Heart left ventricle (tissue), 13 donors: Measurements from ENCODE around the gene DUS1L.

Experiments
- POLR2A ChIP-seq, 2 donors: fragments of 450-650 bp; IDR thresholded peaks; one replicate each; pipeline ENCODE4 v1.6.1; 2017; ENCODE audit warnings: antibody characterized with exemption in 2 of 2, mild to moderate bottlenecking in 2 of 2, moderate library complexity in 2 of 2
- TF ChIP-seq, protein P1 (sequence below), 12 donors: fragments of 200-600 bp; sonication (generic) in 4 of 12; IDR thresholded peaks; one replicate each; pipeline versions ENCODE4 v1.5.0 to v1.8.0; 2018 to 2022; ENCODE audit warnings: antibody characterized with exemption in 12 of 12, mild to moderate bottlenecking in 5 of 12
- donor health status: ischemic (EF 13 %, LVEDD 7.1; RV severe dilation, severe dysfunction).
- donor health status: DM: no; HTN: yes; CAD: no.
- donor health status: DM: no; HTN: no; CAD: no.
- donor health status: ischemic (EF 25% LVEDD 6.9; RV normal size, moderate dysfunction).
- donor health status: ischemic (EF 25% LVEDD 5.7; RV mildly dilated, moderate dysfunction).
- donor health status: ischemic (EF 35%, LVEDD 5.7; RV mildly dilated, moderate dysfunction).
- donor health status: nonischemic (EF 11% LVEDD 7.7; RV severe dilation, severe dysfunction).
- donor health status: DM: yes; HTN: yes; CAD: no.
- donor health status: PGD.
- donor health status: ischemic (EF 29% LVEDD 5.4; RV normal size, mild dysfunction).
- donor health status: nonischemic (EF 23%, LVEDD 6.1; RV moderate dilation, normal function).

DNA sequence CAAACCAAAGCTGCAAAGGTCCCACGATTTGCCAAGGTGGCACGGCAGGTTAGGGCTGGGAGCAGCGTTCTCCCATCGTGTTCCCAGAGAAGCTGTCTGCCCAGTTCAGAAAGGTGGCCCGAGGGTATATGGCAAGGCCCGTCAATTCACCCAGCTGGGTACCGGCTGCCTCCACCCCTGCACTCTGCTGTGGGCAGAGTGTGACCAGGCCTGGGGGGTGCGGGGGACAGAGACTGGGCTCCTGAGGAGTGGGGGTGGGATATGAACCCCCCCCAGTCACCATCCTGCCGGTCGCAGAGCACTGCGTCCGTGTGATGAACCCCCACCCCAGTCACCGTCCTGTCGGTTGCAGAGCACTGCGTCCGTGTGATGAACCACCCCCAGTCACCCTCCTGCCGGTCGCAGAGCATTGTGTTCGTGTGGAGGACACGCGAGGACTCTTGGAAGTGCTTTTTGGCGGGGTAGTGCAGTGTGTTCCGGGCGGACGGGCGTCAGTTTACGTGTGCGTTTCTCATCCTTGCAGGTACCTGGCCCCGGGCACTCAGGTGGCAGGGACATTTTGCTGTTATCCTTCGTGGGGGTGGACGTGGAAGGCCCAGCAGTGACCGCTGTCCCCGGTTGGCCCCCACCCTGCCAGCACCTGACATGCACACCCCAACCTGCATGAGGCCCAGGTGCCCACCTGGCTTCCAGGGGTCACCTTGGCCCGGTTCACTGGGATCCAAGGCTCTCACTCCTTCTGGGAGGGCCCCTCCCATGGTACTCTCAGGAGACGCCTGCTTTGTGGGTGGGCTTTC is 35.1 kb upstream of the DUS1L start:
- TF ChIP-seq, protein P1, sequence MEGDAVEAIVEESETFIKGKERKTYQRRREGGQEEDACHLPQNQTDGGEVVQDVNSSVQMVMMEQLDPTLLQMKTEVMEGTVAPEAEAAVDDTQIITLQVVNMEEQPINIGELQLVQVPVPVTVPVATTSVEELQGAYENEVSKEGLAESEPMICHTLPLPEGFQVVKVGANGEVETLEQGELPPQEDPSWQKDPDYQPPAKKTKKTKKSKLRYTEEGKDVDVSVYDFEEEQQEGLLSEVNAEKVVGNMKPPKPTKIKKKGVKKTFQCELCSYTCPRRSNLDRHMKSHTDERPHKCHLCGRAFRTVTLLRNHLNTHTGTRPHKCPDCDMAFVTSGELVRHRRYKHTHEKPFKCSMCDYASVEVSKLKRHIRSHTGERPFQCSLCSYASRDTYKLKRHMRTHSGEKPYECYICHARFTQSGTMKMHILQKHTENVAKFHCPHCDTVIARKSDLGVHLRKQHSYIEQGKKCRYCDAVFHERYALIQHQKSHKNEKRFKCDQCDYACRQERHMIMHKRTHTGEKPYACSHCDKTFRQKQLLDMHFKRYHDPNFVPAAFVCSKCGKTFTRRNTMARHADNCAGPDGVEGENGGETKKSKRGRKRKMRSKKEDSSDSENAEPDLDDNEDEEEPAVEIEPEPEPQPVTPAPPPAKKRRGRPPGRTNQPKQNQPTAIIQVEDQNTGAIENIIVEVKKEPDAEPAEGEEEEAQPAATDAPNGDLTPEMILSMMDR (IDR thresholded peaks at IDR 0.05): no peak
- no peak for TF ChIP-seq POLR2A (IDR thresholded peaks at IDR 0.05)
